GM13976 (cell line): Measurements from ENCODE around the gene GCSAM.

Experiments used
- DNase-seq: peaks from one replicate; pipeline ENCODE4 v3.0.0; 2012; ENCODE audit warnings: low spot score
- in situ Hi-C: fragments of 300-500 bp; cut with MboI; formaldehyde crosslinking; loops from one replicate; pipeline ENCODE4 v1.12.0; 2022; ENCODE audit warnings: low sequenced_read_pairs, mixed read lengths, inconsistent platforms; ENCODE audit not compliant: unreplicated experiment
- TF ChIP-seq, protein P1 (sequence below): IDR thresholded peaks from 2 replicates; pipeline ENCODE4 v1.5.1; 2012; ENCODE audit warnings: borderline replicate concordance, mild to moderate bottlenecking; ENCODE audit not compliant: insufficient read depth; ENCODE audit errors: extremely low read depth, missing control alignments, control extremely low read depth

GCSAM gene

DNA sequence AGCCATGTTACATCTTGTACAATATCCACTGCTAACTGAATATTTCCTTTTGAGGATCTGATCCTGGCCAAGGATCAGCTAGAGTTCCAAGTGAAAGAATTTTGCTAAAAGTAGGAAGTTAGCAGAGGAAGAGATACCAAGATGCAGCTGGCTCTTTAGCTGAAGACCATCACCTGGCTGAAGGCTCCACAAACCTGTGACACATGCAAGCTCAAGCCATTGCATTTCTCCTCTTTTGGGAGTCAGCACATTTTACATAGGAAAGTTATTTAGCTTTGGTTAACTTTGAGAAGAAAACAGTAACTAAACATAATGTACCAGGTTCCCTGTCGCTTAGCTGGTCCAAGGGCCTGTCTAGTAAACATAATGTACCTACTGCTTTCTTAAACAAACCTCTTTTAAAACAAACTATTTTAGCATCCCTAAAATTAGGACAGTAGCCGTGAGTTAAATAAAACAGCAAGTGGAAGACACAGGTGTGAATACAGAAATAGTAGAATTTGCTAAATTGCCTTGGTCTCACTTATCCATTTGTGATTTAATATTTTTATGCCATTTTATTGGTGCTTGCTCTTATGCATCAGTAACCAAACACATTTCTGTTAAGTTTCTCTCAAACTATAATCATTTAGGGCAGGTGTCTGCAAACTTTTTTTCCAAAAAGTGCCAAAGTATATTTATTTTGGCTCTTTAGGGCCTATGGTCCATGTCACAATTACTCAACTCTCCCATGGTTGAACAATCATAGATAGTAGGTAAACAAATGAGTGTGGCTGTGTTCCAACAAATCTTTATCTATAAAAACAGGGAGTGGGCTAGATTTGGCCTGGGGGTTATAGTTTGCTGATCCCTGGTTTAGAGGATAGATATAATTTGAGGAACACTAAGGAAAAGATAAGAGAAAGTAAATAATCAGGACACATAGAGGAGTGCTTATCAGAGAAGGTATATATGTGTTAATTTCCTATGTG, 11.2 kb downstream of the GCSAM start:
- TF ChIP-seq, protein P1, sequence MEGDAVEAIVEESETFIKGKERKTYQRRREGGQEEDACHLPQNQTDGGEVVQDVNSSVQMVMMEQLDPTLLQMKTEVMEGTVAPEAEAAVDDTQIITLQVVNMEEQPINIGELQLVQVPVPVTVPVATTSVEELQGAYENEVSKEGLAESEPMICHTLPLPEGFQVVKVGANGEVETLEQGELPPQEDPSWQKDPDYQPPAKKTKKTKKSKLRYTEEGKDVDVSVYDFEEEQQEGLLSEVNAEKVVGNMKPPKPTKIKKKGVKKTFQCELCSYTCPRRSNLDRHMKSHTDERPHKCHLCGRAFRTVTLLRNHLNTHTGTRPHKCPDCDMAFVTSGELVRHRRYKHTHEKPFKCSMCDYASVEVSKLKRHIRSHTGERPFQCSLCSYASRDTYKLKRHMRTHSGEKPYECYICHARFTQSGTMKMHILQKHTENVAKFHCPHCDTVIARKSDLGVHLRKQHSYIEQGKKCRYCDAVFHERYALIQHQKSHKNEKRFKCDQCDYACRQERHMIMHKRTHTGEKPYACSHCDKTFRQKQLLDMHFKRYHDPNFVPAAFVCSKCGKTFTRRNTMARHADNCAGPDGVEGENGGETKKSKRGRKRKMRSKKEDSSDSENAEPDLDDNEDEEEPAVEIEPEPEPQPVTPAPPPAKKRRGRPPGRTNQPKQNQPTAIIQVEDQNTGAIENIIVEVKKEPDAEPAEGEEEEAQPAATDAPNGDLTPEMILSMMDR: no peak
- in situ Hi-C loops: no loop called here
- no peak for DNase-seq

DNA sequence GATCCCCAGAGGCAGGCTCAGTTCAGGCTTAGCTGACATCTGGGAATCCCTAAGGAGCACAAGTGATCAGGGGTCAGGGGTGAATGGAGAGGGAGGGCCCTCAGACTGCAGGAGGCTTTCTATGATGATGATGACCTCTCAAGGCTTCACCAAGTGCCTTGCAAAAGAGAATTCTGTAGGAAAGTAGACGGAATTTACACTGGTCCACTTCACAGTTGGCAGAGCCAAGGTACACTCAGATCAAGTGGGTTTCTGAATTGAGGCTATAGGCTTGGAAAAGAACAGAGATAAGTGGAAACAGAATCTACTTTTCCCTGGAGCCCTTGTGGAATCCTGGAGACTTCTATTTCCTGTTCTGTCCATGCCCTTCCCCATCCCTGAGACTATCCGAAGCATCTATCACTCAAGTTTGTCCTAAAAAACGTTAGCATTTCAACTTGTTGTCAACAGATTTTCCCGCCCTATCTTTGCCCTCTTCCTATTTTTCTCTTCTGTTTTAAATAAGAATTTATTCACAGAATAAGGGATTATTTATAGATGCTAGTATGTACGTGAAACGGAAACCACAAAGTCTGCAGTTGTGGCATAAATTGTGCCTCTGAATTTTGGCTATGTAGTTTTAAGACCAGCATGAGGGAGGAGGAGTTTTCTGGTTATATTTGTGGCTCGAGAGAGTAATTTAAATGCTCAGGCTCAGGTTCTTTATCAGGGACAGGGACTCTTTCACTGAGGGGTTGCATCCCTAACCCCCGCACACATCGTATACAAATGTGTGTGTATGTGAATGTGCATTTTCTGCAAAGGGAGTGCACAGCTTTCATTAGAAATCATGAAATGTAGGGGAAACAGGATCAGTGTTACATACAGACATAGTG, 12.8 kb downstream of the GCSAM start:
- DNase-seq: no peak
- in situ Hi-C loops: loop anchor here (10.0 kb wide), 1 partner anchor 375 kb away; the partner anchor contains the start of gene BTLA

DNA sequence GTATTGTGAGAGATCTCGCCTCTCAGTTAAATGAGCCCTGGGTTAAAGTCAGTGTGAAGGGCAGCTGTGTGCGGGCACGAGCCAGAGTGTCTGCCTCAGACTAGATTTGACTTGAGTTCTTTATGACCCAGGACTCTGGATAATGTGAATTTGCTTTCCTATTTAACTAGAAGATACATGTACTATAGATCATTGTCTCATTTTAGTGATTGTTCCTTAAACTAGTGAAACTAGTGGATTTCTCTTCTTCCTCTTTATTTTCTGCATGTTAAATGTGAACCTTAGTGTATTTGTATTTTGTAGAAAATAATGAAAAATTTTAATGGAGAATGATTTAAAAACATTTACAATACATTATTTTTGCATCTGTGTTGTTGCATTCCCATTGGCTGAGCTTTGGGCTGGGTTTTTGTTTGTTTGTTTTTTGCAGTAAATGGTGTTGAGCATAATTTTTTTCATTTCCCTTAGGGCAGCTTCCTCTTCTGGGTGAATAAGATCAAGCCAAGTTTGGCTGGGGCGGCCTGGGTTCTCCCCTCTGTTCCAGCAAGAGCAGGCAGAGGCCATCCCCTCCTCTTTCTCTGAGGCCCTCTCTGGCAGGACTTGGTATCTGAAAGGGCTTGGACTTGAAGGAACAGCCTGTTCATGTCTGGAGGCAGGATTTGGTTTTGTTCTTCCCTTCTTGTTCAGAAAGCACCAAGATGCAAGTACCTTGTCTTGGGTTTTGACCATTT, 15.0 kb downstream of the GCSAM start:
- no peak for DNase-seq
- in situ Hi-C loops: loop anchor here (10.0 kb wide), 1 partner anchor 377 kb away; the partner anchor contains the start of gene BTLA

More for the DNA sequence above, 12.8 kb downstream of the GCSAM start:
- TF ChIP-seq, protein P1: no peak

DNA sequence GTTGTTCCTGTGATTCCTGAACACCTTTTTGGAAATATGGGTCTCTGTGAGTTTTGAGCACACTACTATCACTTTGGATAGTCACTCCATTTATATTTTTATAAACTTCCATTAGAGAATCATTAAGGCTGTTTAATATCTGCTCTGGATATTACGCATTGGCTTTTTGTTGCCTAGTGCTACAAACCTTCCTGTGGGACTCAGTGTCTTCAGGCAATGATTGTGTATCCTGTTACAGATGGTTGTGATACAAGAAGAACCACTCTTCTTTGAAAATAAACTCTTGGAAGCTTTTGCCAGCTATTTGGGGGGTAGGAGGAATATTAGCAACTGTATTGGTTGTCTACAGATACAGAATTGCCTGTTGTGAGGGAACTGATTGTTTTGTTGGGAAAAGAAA, 15.6 kb downstream of the GCSAM start:
- DNase-seq: no peak
- TF ChIP-seq, protein P1: no peak
- in situ Hi-C loops: loop anchor here (10.0 kb wide), 1 partner anchor 377 kb away; the partner anchor contains the start of gene BTLA

More for the DNA sequence above, 15.0 kb downstream of the GCSAM start:
- TF ChIP-seq, protein P1: peak; percentile 13

DNA sequence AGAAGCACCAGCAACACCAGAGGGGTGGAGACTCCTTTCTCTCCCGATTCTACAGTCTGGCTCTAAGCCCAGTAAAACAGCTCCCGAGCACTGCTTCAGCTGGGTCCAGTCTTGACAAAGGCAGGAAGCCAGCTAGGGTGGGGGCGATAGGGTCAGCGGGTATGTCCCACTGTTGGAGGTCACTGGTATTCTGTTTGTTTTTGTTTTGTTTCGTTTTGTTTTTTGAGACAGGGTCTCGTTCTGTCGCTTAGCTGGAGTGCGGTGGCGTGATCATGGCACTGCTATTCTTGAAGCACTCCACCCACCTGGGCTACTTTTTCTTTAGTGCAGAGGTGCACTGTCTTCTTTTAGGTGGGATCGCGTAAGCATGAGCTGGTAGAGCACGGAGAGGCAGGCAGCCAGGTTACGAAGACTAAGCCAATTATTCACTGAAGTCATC, 16.3 kb downstream of the GCSAM start:
- TF ChIP-seq, protein P1: no peak
- DNase-seq: no peak
- in situ Hi-C loops: loop anchor here (10.0 kb wide), 1 partner anchor 378 kb away; the partner anchor contains the start of gene BTLA
